ENCODE measurements around the gene TPSB2.
A peak's percentile ranks its signal among the peaks of the same experiment; 100 is the strongest.
"Not testable (repeated sequence)": the region's sequence is repeated elsewhere in the genome, so short reads cannot be mapped to it uniquely, and the experiment has no call there.

The TPSB2 gene

GRCh38 chr16:1261131-1261892 is 31.3 kb upstream of the TPSB2 start:
- no peak for DNase-seq

GRCh38 chr16:1260101-1260680 is 30.2 kb upstream of the TPSB2 start:
- no peak for DNase-seq

DNA sequence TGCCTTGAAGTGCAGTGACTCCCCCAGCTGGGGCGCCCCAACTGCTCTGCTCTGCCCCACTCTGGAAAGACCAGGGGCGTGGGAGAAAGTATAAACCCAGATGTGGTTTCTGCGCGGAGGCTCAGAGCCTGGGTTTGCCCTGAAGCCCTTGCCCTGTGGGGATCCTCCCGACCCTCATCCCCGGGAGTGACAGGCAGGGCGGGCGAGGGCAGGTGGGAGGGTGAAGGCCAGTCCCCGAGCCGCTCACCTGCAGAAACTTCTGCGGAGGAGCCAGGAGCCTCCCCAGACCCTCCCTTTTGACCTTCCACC is 29.7 kb upstream of the TPSB2 start:
- DNase-seq: no peak

DNA sequence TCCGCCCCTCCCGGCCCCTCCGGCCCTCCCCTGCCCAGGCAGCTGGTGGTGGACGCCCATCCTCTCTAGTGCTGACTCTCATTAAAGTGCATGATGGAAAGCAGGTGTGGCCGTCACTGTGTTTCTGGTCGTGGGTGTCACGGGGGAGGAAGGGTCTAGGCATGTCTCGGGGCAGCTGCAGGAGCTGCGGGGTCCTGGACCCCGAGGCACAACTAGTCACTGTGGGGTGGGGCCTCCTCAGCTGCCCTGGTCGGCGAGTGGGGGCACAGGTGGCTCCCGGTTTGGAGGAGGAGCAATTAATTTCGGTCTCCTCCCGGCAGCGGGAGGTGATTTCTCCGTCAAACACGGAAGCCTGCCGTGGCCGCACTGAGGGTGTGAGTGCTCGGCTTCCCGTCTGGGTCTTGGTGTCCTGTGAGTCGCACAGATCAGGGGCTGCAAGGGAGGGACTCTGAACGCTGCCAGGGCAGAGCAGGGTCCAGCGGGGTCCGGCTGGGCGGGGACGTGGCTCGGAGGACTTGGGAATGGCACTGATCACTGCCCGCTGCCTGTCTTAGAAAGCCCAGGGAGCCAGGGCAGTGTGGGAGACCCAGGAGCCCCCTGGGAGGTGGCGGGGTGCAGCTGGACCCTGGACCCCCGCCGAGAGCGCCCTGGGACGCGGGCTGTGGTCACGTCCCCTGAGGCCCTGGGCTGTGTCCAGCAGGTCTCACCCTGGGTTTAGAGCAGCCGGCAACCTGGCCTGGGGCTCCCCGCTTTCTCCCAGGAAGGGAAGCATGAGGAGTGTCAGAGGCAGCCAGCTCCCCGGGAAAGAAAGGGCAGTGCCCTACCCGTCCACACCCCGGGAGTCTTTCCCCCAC is 29.1 kb upstream of the TPSB2 start:
- DNase-seq: no peak

DNA sequence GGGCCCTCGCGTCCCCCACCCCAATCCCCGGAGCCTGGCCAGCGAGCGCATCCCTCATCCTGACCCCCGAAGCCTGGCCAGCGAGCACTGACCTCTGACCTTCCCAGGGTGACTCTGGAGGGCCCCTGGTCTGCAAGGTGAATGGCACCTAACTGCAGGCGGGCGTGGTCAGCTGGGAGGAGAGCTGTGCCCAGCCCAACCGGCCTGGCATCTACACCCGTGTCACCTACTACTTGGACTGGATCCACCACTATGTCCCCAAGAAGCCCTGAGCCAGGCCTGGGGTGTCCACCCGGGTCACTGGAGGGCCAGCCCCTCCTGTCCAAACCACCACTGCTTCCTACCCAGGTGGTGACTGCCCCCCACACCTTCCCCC is 28.2 kb upstream of the TPSB2 start:
- no peak for DNase-seq

GRCh38 chr16:1257561-1258224 is 27.7 kb upstream of the TPSB2 start:
- no peak for DNase-seq

DNA sequence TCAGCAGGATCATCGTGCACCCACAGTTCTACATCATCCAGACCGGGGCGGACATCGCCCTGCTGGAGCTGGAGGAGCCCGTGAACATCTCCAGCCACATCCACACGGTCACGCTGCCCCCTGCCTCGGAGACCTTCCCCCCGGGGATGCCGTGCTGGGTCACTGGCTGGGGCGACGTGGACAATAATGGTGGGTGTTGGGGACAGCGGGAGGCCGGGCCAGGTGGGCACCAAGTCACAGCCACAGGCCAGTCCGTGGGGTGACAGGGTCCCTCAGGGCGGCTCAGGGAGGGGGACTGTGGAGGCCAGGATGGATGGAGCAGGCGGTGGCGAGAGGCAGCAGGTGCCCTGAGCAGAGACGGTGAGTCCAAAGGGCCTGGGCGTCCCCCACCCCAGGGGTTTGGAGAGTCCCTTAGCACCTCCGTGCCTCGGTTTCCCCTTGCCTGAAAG is 26.9 kb upstream of the TPSB2 start:
- no peak for DNase-seq

DNA sequence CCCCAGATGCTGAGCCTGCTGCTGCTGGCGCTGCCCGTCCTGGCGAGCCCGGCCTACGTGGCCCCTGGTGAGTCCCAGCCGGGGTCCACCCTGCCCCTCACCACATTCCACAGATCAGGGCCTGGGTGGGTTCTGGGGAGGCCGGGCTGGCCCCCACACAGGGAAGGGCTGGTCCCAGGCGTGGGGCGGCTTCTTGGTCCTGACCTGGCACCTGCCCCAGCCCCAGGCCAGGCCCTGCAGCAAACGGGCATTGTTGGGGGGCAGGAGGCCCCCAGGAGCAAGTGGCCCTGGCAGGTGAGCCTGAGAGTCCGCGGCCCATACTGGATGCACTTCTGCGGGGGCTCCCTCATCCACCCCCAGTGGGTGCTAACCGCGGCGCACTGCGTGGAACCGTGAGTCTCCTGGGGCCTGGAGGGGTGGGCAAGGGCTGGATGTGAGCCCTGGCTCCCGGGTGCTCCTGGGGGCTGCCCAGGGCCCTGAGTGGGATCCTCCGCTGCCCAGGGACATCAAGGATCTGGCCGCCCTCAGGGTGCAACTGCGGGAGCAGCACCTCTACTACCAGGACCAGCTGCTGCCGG is 26.4 kb upstream of the TPSB2 start:
- DNase-seq: not testable (repeated sequence)

GRCh38 chr16:1255276-1256122 is 25.5 kb upstream of the TPSB2 start, which contains the start of gene TPSD1:
Gene TPSD1 (plus strand): TSS chr16:1256069. CDS start chr16:1256281, 212 bp downstream.
- not testable (repeated sequence) for DNase-seq

DNA sequence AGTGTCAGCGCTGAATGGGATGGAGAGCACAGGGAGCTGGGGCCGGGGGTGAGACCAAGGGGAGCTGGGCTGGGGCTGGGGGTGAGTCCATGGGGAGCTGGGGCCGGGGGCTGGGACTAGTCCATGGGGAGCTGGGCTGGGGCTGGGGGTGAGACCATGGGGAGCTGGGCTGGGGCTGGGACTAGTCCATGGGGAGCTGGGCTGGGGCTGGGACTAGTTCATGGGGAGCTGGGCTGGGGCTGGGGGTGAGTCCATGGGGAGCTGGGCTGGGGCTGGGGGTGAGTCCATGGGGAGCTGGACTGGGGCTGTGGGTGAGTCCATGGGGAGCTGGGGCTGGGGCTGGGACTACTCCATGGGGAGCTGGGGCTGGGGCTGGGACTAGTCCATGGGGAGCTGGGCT is 24.8 kb upstream of the TPSB2 start:
- DNase-seq: not testable (repeated sequence)

DNA sequence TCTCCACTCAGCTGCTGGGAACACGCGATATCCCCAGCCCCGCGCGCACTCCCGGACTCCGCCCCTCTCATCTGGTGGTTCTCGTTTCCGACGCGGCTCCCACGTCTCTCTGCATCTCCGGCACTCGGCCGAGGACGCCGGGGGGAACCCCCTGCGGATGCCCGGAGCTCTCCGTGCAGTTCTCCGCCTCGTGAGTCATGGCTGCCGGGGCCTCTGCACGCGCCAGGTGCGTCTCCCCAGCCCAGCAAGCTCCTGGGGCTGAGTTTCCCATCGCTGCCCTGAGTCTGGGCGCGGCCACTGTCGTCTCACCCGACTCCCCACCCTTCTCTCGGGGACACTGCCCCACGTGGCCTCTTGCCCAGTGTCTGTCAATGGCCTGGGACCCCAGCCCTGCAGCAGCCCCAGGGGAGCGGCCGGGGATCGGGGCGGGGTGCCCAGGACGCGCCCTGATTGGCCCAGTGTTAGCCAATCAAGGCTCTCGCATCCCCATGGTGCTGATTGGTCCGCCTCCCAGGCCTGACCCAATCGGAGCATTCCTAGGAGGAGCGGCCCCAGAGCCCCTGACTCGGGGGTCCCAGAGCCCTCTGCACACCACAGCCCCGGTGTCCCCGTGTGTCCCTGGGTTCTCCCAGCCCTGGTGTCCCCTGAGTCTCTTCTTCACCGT is 23.8 kb upstream of the TPSB2 start:
- DNase-seq: not testable (repeated sequence)

DNA sequence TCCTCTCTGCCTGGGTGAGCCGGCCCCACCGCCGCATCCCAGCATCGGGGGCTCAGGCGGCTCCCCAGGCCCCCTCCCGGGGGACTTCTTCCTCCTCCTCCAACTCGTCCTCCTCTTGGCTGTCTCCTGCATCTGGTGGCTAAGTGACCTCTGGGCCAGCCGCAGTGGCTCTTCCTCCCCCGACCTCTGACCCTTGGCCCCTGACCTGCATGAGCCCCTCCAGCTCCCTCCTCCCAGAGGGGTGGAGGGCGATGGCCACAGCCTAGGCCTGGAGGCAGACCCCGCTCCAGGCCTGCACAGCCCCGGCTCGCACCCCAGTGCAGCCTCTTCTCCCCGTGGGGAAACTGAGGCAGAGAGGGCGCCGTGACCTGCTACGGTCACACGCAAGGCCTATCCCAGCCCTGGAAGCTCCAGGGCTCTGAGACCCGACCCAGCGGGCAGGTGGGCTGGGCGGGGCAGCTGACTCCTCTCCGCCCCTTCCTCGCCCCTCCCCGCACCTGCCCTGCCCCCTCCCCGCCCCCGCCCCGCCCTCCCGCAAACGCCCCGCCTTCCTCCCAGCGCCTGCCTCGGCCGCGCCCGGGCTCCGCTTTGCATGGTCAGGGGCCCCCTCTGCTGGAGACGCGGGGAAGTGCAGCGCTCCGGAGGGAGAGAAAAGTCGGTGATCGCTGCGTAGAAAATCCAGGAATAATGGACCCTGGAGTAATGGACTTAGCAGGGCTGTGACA is 19.2 kb upstream of the TPSB2 start:
- DNase-seq: not testable (repeated sequence)

- DNase-seq: not testable (repeated sequence)
Measured at GRCh38 chr16:1247903-1248537, 18.0 kb upstream of the TPSB2 start.

GRCh38 chr16:1245452-1246020 is 15.6 kb upstream of the TPSB2 start:
- no peak for DNase-seq

GRCh38 chr16:1244881-1245280 is 14.9 kb upstream of the TPSB2 start:
- peak; percentile 11 to 39 for DNase-seq

GRCh38 chr16:1243907-1244850 is 14.2 kb upstream of the TPSB2 start:
- not testable (repeated sequence) for DNase-seq

DNA sequence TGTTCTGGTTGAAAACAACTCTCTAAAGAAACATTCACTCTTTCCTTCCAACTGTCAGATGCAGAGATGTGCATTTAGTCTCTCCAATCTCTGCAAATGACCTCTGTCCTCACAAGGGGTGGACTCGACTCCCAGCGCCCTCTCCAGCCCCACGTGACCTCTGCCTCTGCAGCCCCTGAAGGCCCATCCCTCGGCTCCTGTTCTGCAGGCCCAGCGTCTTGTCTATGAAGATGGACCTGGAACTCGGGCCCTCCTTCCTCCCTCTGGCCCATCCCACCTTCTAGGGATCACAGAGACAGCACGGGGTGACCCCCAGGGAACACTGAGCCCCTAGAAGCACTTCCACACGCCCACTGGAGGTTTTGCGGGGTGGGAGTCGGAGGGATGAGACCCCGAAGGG is 13.4 kb upstream of the TPSB2 start:
- DNase-seq: not testable (repeated sequence)

GRCh38 chr16:1241081-1241480 is 11.1 kb upstream of the TPSB2 start:
- DNase-seq: not testable (repeated sequence)
